ENCODE data around the gene MLIP.
"Not testable (repeated sequence)": the region's sequence is repeated elsewhere in the genome, so short reads cannot be mapped to it uniquely, and the experiment has no call there.

Gene MLIP

GRCh38 chr6:54142889-54143519 lies 31.8 kb downstream of the MLIP start:
- DNase-seq: no peak

- DNase-seq: no peak
Observed at GRCh38 chr6:54151861-54152260, 40.6 kb downstream of the MLIP start.

- no peak for DNase-seq
Observed at GRCh38 chr6:54156650-54157250, 45.5 kb downstream of the MLIP start.

GRCh38 chr6:54157405-54157804 lies 46.2 kb downstream of the MLIP start:
- DNase-seq: no peak

- no peak for DNase-seq
Observed at GRCh38 chr6:54173089-54173488, 61.8 kb downstream of the MLIP start.

GRCh38 chr6:54179152-54179551 lies 67.9 kb downstream of the MLIP start:
- no peak for DNase-seq

- DNase-seq: no peak
Observed at GRCh38 chr6:54183616-54184015, 72.4 kb downstream of the MLIP start.

GRCh38 chr6:54185885-54186284 lies 74.6 kb downstream of the MLIP start:
- no peak for DNase-seq

- no peak for DNase-seq
Observed at GRCh38 chr6:54188846-54189245, 77.6 kb downstream of the MLIP start.

- no peak for DNase-seq
Observed at GRCh38 chr6:54191461-54191860, 80.2 kb downstream of the MLIP start.

GRCh38 chr6:54192993-54193392 lies 81.8 kb downstream of the MLIP start:
- no peak for DNase-seq

GRCh38 chr6:54193560-54193959 lies 82.3 kb downstream of the MLIP start:
- no peak for DNase-seq

- DNase-seq: no peak
Observed at GRCh38 chr6:54194067-54194466, 82.8 kb downstream of the MLIP start.

GRCh38 chr6:54195637-54196036 lies 84.4 kb downstream of the MLIP start:
- no peak for DNase-seq

- no peak for DNase-seq
Observed at GRCh38 chr6:54196905-54197304, 85.7 kb downstream of the MLIP start.

- DNase-seq: no peak
Observed at GRCh38 chr6:54198134-54198533, 86.9 kb downstream of the MLIP start.

- DNase-seq: not testable (repeated sequence)
Observed at GRCh38 chr6:54203474-54204035, 92.3 kb downstream of the MLIP start.

GRCh38 chr6:54204921-54205591 lies 93.8 kb downstream of the MLIP start:
- DNase-seq: no peak

GRCh38 chr6:54206510-54206909 lies 95.3 kb downstream of the MLIP start:
- DNase-seq: no peak

GRCh38 chr6:54209983-54210382 lies 98.7 kb downstream of the MLIP start:
- not testable (repeated sequence) for DNase-seq

GRCh38 chr6:54214286-54214685 lies 103.0 kb downstream of the MLIP start:
- no peak for DNase-seq

- no peak for DNase-seq
Observed at GRCh38 chr6:54216336-54216735, 105.1 kb downstream of the MLIP start.

- DNase-seq: no peak
Observed at GRCh38 chr6:54217018-54217417, 105.8 kb downstream of the MLIP start.

- no peak for DNase-seq
Observed at GRCh38 chr6:54222217-54222616, 111.0 kb downstream of the MLIP start.
